Stimulated activated CD4-positive, alpha-beta T cell treated with anti-CD3 and anti-CD28 coated beads, Interleukin-15, amount 100 ng/mL, for 24 hours (primary cell): Measurements from ENCODE around the gene NIPA2.
"Not testable (repeated sequence)": the region's sequence is repeated elsewhere in the genome, so short reads cannot be mapped to it uniquely, and the experiment has no call there.

ENCODE experiments used
- DNase-seq: peaks from one replicate; pipeline ENCODE4 v3.0.0-alpha.2; 2020

The NIPA2 gene

GRCh38 chr15:22838292-22839042, at the start of gene NIPA2:
NIPA2 (plus strand) TSS chr15:22838666; CDS start chr15:22851732, 13,066 bp downstream.
- peak; percentile 98 for DNase-seq

GRCh38 chr15:22794063-22794462, 44.4 kb upstream of the NIPA2 start:
- DNase-seq = no peak

- DNase-seq = no peak
These were observed 43.8 kb upstream of the NIPA2 start for GRCh38 chr15:22794621-22795167.

GRCh38 chr15:22795206-22796063, 43.0 kb upstream of the NIPA2 start:
- DNase-seq = no peak

- no peak for DNase-seq
These were observed 42.4 kb upstream of the NIPA2 start for GRCh38 chr15:22796079-22796478.

- DNase-seq = no peak
These were observed 38.6 kb upstream of the NIPA2 start for GRCh38 chr15:22799902-22800301.

GRCh38 chr15:22803006-22803405, 35.5 kb upstream of the NIPA2 start:
- not testable (repeated sequence) for DNase-seq

- no peak for DNase-seq
These were observed 32.3 kb upstream of the NIPA2 start for GRCh38 chr15:22806156-22806555.

GRCh38 chr15:22806664-22807063, 31.8 kb upstream of the NIPA2 start:
- no peak for DNase-seq

- DNase-seq = not testable (repeated sequence)
These were observed 30.6 kb upstream of the NIPA2 start for GRCh38 chr15:22807831-22808230.

GRCh38 chr15:22808240-22808639, 30.2 kb upstream of the NIPA2 start:
- no peak for DNase-seq

- no peak for DNase-seq
These were observed 29.6 kb upstream of the NIPA2 start for GRCh38 chr15:22808761-22809280.

GRCh38 chr15:22810033-22810852, 28.2 kb upstream of the NIPA2 start:
- DNase-seq = no peak

GRCh38 chr15:22810853-22811338, 27.6 kb upstream of the NIPA2 start:
- no peak for DNase-seq

- peak; percentile 26 for DNase-seq
These were observed 26.8 kb upstream of the NIPA2 start for GRCh38 chr15:22811640-22812039.

GRCh38 chr15:22813844-22814243, 24.6 kb upstream of the NIPA2 start:
- no peak for DNase-seq

- no peak for DNase-seq
These were observed 22.7 kb upstream of the NIPA2 start for GRCh38 chr15:22815766-22816165.

- no peak for DNase-seq
These were observed 18.8 kb upstream of the NIPA2 start for GRCh38 chr15:22819651-22820050.

GRCh38 chr15:22823495-22824128, 14.9 kb upstream of the NIPA2 start:
- no peak for DNase-seq

- no peak for DNase-seq
These were observed 11.3 kb upstream of the NIPA2 start for GRCh38 chr15:22827125-22827524.

GRCh38 chr15:22831473-22831872, 7.0 kb upstream of the NIPA2 start:
- no peak for DNase-seq
